Epidermal melanocyte (primary cell): ENCODE results near the gene NTNG2.

Experiments
- DNase-seq: peaks from one replicate; pipeline ENCODE4 v3.0.0; 2011; ENCODE audit warnings: low spot score; ENCODE audit not compliant: insufficient read length

The NTNG2 gene

GRCh38 chr9:132146575-132146974 lies 15.3 kb upstream of the NTNG2 start:
- DNase-seq, result no peak

DNA sequence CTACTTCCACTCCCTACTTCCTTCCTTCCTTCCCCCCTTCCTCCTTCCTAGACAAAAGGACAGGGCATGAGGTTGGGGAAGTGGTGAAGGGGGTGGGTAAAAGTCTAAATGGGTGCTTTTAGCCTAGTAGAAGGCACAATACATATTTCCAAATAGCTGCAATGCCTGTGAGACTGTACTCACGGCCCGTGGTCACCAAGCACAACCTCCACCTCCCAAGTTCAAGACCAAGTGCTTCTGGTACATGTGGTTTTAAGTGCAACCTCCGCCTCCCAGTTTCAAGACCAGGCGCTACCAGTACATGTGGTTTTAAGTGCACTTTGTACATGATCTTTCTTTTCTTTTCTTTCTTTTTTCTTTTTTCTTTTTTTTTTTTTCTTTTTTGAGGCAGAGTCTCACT lies 14.5 kb upstream of the NTNG2 start:
- no peak for DNase-seq

GRCh38 chr9:132147839-132148238 lies 14.0 kb upstream of the NTNG2 start:
- DNase-seq, result no peak

DNA sequence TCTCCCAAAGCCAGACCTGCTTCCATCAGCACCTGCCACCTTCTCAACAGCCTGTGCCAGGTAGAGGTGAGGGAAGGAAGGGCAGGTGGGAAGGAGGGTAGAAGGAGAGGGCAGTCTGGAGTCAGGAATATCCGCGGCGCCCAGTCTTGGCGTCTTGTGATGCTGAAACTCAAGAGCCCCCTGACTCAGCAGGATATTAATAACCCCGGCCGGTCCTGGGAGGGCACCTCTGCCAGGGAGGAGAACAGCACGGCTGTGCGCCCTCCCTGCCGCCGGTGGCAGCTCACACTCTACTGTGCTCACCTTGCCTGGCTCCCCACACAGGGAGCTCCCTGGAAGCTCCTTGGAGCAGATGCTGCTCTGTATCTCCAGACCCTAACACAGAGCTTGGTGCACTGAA lies 11.6 kb upstream of the NTNG2 start:
- DNase-seq, result no peak

- no peak for DNase-seq
These were observed 10.7 kb upstream of the NTNG2 start for GRCh38 chr9:132151118-132151517.

DNA sequence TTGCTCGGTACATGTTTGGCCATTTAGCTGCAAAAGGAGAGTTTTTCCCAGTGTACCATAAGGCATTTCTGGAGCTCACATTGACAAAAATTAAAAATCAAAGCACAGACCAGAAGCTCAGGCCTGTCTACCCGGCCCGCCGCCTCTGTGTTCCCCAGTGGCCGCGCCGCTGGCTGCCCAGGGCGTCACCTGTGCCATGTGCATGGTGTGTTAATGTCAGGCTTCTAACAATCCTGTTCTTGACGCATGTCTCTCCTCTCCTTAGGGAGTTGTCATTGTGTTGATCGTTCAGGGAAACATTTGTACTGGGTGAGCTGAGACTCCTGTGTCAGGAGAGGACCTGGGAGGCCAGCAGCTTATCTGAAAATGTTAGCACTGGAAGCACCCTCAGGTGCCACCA lies 9.6 kb upstream of the NTNG2 start:
- DNase-seq, result no peak

GRCh38 chr9:132154863-132155567 lies 6.8 kb upstream of the NTNG2 start:
- DNase-seq, result no peak

GRCh38 chr9:132155568-132155895 lies 6.3 kb upstream of the NTNG2 start:
- DNase-seq, result no peak

GRCh38 chr9:132156262-132156661 lies 5.6 kb upstream of the NTNG2 start:
- DNase-seq, result no peak

DNA sequence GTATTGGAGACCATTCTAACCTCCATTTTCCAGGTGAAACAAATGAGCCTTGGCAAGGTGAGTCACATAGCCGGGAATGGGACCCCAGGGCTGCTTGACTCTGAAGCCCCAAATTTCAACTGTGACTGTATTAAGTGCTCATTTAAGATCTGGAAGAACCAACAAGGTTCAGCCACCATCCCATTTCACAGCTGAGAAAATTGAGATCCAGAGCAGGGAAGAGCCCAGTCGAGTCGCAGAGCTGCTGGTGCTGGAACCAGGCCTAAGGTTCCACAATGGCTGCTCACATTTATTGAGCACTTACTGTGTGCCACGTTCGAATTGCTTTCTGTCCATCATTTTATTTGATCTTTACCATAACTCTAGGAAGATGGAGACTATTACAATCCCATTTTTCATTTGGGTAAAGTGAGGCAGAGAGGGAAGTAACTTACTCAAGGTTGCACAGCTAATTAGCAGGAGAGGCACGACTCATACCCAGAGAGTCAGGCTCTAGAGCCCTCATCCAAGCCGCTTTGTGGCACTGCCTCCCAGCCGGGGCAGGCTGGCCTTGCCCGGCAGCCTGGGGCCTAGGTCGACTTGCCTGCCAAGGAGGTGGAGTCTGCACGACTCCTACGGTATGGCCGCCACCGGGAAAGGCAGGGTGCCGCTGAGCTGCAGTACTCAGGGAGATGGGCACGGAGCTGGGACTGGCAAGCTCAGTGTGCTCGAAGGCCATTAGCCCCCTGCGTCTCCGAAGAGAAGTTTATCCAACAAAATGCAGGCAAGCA lies 4.3 kb upstream of the NTNG2 start:
- no peak for DNase-seq

- DNase-seq, result peak; percentile 64
These were observed 786 bp upstream of the NTNG2 start for GRCh38 chr9:132160802-132161742.

GRCh38 chr9:132162764-132163456 lies 1.1 kb downstream of the NTNG2 start:
- DNase-seq, result no peak

- no peak for DNase-seq
These were observed 1.6 kb downstream of the NTNG2 start for GRCh38 chr9:132163457-132163875.

GRCh38 chr9:132163876-132164603 lies 2.2 kb downstream of the NTNG2 start:
- DNase-seq, result no peak

DNA sequence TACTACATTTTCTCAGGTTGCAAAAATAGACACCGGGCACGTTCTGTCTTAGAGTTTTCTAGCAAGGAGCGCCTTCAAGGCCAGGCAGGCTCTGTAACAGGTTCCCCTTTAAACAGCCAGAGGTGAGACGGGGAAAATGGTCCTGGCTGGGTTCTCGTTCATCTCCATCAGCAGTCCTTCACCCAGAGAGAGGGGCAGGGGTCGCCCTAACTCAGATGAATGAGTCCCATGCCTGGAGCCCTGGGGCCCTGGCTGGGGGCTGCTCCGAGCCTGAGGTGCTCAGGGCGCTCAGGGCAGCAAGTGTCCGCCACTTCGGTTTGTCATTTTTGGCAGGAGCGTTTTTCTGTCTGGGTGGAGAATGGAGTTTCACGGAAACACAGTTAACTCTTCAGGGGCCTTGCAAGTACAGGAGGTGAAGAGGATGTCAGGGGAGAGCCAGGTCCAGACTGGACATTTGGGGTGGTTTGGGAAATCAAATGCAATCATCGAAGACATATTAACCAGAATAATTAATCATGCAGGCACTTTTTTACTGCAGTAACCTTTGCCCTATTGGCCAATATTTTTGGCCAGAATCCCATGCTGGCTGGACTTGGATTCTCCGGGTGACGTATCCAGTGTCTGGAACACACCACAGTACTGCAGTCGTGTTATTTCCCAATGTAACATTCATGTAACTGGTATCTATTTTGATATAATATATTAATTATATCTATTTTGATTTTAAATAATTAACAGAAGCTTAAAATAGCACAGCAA lies 2.9 kb downstream of the NTNG2 start:
- no peak for DNase-seq

DNA sequence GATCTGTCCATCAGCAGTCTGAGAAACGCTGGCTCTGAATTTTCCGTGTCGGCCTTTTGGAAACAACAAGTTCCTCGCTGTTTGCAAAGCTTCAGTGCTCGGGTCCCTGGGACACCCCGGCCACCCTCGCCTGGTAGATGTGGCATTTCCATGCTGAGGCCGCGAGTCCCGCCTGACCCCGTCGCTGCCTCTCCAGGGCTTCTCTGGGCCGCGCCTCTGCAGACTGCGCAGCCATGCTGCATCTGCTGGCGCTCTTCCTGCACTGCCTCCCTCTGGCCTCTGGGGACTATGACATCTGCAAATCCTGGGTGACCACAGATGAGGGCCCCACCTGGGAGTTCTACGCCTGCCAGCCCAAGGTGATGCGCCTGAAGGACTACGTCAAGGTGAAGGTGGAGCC lies 4.7 kb downstream of the NTNG2 start:
- DNase-seq, result no peak

- no peak for DNase-seq
These were observed 5.3 kb downstream of the NTNG2 start for GRCh38 chr9:132167192-132167591.

DNA sequence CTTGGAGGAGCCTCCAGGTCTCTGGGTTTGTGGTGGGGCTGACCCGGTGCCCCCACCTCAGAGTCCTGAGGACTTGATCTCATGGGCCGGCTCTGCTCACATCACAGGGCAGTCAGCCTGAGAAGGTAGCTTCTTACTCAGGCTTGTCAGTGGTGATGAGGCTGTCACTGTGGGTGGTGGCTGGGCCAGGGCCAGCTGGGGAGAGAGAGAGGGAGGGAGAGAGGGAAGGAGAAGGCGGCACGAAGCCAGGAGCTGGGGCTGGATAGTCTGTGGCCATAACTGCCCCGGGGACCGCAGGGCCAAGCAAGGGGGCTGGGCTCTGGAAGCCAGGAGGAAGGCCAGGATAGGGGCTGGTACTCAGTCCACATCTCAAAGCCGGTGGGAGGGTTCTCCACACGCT lies 6.5 kb downstream of the NTNG2 start:
- no peak for DNase-seq

GRCh38 chr9:132168851-132169250 lies 7.0 kb downstream of the NTNG2 start:
- DNase-seq, result no peak
